GM19023 (cell line): Measurements from ENCODE around the gene TUBB2B.

Source experiments
- ATAC-seq: cut with Tn5 transposase; IDR thresholded peaks from one replicate; pipeline ENCODE4 v1.9.1; 2021; ENCODE audit warnings: mild to moderate bottlenecking, moderate library complexity; ENCODE audit not compliant: unreplicated experiment

TUBB2B gene

DNA sequence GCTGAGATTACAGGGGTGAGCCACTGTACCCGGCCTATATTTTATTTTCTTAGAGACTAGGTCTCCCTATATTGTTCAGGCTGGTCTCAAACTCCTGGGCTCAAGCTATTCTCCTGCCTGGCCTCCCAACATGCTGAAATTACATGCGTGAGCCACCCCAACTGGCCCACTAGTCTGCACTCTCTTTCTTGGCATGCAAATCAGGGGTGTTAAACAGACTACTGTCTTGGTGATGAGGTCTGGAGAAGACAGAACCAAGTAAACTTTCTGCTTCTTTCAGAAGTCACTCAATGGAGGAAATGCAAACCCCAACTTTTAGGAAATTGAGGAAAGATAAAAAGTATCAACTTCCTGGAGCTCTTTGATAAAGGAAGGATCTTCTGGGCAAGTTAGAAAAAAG lies 8.0 kb upstream of the TUBB2B start:
- ATAC-seq: no peak

DNA sequence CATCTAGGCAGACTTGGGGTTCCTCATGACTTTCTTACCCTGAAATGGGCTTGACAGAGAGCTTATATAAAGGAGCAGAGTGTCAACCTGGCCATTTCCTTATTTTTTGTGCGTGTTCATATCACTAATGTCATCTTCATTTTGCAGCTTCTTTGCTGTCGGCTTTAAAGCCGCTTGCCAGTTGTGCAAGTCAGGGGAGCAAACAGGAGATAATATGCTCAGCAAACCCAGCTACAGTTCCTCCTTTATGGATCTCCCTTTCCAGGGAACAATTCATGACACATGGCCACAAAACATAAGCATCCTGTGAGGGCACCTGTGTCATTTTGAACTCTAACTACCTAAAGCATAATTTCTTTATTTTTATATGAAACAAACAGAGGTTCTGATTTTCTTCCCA lies 6.5 kb upstream of the TUBB2B start:
- no peak for ATAC-seq

DNA sequence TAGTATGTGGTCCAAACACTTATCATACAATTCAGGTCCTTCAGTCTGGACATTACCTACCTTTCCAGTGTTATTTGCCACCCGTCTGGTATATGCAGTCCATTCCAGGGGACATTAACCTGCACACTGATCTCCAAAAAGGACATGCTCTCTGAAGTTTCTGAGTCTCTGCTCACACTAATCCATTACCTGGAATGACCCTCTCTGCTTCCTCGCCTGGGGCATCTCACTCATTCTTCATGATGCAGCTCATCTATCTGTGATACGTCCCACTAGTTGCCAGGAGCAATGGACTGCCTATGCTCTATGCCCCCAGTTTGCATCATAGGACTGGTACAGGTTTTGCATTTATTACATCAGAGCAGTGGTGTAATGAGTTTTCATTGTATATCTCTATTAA lies 5.9 kb upstream of the TUBB2B start:
- no peak for ATAC-seq

DNA sequence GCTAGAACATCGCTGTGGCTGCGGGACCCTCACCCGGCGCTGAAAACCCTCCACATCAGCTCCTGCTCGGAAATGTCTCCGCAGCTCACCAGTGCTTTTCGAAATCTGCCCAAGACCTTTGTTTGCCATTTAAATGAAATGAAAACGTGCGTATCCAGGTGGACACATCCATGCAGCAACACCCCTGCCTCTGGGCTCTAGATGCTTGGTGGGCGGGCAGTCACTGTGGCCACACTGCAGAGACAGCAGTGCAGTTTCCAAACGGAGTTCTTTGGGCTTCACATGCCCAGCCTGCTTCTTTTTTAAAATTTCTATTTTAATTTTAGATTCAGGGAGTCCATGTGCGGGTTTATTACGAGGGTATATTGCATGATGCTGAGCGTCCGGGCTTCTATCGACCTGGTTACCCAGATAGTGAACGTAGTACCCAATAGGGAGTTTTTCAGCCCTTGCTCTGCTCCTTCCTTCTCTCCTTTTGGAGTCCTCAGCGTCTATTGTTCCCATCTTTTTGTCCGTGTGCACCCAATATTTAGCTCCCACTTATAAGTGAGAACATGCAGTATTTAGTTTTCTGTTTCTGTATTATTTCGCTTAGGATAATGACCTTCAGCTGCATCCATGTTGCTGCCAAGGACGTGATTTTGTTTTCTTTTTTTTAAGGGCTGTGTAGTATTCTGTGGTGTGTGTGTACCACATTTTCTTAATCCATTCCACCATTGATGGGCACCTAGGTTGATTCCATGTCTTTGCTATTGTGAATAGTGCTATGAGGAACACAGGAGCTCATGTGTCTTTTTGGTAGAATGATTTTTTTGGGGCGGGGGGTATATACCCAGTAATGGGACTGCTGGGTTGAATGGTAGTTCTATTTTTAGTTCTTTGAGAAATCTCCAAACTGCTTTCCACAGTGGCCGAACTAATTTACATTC lies 4.8 kb upstream of the TUBB2B start:
- no peak for ATAC-seq

DNA sequence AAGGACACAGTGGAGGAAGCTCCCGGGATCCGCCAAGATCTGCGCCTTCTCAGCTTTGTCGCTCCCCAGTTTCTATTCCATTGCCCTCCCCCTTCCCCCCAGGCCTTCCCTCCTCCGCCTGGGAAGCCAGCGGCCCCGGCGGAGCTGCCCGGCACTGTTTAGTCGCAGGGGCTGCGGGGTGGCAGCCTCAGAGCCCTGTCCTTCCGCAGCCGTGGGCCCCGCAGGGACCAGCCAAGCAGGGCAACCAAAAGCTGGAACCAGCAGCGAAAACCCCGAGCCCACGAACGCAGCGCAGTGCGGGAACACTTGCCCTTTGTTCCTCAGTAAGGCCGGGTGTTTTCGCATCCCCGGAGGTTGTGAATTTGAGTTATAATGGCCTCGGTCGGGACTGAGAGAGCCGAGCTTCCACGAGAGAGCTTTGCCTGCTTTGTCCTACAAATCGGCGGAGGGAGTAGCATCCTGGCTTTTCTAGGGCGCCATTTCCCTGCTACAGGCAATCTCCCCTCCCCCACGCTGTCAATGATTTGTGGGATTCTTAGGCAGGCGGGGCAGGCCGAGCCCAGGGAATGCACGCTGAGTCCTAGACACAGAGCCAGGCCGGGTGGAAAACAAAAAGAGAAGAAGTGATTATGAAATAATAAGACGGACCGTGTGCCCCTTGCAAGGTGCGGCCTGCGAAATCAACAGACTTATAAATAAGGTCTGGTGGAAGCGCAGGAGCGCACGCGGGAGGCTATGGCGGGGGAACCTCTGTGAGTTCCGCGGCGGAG lies 4.0 kb upstream of the TUBB2B start:
- ATAC-seq: no peak

DNA sequence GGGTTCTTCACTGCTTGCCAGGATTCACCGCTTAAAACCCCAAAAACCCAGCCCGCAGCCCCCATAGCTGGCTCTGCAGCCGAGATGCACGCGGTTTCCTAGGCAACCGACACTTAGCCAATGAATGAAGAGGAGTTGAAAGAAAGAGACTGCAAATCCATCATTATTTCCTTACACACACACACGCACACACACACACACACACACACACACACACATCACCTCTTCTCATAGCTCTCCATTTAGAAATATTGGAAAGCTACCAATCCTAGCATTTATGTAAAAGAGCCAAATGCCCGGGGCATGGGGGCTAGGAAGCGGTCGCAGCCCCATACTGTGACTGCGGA lies 3.4 kb upstream of the TUBB2B start:
- ATAC-seq: no peak

DNA sequence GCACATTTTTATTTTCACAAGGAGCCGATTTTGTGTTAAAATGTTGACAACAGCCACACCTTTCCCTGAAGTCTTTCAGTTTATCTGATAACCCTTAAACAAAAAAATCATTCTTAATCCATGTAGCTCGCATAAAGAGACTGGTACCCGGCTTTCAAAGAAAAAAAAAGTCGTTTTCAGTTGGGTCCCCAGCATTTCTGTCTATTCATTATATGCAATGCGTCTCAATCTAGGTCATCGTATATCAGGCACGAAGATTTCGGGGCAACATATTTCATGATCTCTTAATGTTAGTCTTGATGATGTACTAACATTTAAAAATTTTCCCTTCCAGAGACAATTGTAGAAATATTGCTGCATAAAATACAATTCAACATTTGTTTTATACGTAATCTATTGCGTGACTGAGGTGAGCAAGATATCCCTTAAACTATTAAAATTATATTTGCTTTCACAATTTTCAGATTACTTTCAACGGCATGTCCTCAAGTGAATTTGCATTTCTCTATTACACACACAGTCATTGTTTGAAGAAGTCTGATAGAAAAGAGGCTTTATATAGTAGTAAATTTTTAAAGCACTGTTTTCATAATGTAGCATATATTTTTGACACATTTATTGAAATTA lies 2.9 kb upstream of the TUBB2B start:
- ATAC-seq: no peak

DNA sequence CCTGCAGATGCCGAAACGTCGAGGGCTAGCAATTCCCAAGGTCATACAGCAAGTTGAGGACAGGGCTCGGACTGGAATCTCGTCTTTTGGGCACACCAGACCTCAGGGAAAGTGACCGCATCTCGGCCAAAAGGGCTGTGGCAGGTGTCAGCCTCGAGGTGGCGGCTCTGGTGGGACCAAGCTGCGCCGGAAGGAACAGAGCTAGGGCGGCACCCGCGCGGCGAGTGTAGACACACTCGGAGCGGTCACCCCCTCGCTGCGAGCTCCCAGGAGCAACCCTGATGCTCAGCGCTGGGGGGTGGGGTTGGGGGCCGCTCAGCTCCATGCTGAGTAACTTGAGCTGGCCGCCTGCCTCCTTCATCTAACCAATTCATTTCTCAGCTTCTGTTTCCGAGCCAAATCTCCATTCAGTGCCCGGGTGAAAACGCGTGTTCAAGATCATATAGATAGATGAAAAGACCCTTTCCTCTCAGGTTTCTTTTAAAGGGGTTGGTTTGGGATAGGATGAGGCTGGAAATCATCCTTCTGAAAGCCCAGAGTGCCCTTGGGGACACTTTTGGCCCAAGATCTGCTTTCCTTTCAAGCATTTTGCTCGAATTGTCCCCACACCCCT lies 2.2 kb upstream of the TUBB2B start:
- ATAC-seq: no peak

DNA sequence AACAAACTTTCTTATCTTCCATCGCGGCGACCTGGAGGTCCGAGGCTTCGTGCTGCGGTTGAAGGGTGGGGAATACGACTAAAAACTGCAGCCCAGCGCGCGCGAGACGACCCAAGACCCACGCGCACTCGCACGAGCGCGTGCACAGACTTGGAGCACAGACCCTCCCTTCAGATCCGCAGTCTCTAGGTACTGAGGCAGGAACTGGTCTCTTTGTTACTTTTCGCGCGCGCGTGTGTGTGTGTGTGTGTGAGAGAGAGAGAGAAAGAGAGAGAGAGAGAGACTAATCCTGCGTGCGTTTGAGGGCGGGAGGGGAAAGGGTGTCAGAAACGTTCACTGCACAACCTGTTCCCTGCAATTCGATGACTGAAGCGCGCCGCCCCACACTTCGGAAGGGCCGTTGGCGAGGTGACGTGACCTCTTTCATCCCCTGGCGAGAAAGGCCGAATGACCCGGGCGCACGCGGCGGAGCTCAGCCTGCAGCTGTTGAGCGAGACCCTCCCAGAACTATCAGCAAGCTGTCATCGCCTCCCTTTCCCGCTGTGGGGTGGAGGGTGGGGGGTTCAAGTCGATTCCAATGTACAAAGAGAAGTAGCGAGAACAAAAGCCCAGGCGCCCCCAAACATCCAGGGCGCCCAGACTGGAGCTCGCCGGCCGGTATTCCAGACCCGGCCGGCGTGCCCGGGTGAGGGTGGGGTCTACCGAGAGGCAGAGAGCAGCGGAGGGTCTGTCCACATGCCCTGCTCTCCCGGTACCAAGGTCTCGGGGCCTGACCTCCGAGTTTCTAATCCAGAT lies 1.5 kb upstream of the TUBB2B start:
- no peak for ATAC-seq

DNA sequence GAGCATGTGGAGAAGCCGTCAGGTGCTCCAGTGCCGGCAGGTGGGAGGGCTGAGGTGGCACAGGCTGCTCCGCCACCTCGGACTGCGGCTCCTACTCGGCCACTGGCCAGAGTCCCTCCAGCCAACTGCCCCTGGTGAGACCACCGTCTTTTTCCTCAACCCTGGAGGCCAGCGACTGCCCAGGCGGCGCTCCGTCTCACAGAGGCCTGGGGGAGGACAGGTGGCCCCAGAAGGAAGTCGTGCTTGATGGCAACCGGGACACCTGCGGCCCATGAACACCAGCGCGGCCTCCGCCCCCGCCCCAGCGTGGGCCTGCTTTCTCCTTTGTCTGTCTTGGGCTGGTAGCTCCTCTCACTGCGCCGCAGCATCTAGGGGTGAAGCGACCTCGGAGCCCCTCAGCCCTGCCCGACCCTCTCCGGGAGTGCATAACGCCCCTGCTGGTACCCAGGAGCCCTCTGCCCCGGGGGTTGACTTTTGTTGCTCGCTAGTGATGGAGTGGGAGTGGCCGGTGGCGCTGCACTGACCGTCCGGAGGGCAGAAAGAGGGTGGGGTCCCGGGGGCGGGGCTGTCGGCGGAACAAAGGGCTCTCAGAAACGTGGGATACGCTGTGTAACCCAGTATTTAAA lies 706 bp upstream of the TUBB2B start:
- no peak for ATAC-seq

DNA sequence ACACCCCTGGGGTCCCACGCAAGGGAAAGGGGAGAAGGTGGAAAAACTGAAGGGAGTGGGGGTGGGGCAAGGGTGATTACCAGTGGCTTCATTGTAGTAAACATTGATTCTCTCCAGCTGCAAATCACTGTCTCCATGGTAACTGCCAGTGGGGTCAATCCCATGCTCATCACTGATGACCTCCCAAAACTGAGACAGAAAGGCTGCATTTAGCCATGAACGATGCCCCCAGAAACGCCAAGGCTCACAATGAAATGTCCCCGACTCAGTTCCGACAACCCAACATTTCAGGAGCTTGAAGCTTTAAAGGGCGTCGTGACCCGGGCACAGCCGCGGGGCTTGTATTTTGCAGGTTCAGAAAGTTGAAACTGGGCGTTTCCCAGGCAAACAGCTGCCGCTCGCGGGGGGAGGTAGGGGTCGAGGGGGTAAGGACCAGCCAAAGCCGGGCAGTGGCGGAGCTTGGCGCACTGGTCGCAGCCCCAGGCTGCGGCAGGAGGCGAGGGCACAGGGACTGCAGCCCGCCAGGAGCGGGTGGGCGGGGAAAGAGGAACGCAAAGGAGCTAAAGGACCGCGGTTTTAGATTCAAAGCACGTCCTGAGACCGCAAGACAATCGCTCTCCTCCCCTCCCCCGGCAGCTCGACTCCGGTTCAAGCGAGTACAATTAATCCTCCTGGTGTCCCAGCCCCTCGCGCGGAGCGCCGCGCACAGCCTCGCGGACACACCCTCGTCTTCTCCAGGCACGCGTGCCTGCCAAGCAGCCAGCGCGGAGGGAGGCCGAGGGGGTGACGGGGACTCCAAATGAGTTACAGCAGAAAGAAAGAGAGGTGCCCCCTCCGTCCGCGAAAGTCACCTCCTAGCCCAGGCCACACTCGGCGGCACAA lies 731 bp downstream of the TUBB2B start:
- ATAC-seq: no peak

DNA sequence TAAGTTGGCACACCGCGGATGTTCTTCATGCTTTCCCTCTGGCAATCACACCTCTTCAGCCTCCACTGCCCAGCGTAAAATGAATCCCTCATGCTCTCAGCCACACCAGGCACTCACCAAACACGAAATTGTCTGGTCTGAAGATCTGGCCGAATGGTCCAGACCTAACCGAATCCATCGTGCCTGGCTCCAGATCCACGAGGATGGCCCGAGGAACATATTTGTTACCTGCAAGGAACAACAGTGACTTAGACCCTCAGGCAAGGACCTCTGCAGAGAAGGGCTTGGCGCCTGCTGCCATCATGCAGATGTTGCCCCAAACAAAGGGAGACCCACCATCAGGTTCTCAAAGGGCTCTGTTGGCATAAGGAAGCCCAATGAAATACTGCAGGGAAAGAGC lies 1.4 kb downstream of the TUBB2B start:
- no peak for ATAC-seq

DNA sequence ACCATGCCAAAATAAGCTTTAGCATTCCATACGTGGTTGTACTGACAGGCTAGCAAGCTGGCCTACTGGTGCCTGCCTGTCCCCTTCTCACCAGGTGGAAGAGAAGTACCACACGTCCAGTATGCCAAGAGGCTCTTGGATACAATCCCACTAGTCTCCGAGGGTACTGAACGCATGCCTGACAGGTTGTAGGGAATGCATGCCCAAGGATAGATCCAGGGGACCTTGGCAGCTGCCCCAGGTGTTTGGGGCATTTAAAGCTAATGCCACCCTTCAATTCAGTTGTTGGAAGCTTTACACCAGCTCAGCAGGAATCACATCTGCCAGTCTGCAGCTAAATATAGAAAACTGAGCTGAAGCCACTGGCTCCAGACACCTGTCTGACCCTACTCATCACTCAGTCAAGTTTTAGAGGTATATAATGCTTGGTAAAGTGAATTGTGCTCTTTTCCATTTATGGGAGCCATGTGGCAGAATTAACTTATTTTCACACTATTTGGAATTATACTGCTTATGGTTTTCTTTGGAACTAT lies 4.9 kb downstream of the TUBB2B start:
- no peak for ATAC-seq

DNA sequence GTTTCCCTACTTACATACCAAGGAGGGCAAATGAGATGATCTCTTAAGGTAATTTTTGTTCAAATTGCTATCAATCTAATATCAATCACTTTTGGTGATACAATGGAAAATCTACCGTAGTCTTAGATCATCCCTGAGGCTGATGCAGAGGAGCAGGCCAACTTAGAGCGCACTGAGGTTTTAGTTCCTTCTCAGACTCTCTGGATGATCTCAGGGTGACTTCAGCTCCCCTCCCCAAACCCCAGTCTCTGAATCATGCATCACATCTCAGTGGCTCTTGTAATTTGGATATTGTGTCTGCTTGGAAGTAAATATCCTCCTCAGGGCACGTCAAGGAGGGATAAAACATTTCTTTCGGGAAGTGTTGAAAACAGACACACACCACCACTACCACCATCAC lies 5.9 kb downstream of the TUBB2B start:
- no peak for ATAC-seq

DNA sequence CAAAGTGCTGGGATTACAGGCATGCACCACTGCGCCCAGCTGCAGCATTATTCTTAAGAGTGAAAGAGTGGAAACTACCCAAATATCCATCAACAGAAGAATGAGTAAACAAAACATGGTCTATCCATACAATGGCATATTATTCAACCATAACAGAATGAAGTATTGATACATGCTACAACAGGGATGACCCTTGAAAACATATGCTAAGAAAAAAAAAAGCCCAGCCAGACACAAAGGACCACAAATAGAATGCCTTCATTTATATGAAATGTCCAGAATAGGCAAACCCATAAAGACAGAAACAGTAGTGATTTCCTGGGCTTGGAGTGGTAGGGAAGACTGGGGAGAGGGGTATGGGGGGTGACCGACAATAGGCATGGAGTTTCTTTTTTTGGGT lies 7.1 kb downstream of the TUBB2B start:
- ATAC-seq: no peak

DNA sequence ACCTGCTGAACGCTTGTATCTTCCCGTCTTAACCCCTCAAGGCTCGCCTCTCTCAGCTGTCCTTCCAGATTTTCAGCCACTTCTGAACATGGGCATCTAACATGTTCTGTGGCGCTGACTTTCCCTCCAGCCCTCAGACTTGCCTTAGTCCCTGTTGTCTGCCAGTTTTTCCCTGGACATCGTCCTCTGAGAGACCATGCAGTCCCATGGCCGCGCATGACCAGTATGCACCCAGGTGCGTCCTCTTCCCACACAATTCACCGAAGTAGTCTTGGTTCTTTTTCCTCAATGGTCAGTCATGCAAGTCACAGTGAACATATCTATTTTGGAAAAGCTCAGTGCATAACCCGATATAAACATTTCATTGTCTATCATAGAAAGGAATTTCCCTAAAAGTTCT lies 9.2 kb downstream of the TUBB2B start:
- no peak for ATAC-seq

DNA sequence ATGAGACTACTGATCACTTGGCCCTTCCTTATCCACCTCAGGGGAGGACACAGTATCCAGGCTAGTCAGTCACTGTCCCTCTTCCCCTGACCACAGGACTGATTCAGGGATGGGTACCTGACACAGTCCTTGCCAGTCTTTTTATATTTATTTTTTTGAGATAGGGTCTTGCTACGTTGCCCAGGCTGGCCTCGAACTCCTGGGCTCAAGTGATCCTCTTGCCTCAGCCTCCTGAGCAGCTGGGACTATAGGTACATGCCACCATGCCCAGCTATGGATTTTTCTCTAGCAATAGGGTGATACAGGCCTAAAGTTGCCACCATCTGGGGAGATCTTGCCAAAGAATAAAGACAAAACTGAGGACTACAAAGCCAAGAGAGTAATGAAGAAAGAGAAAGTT lies 10.2 kb downstream of the TUBB2B start:
- ATAC-seq: no peak

DNA sequence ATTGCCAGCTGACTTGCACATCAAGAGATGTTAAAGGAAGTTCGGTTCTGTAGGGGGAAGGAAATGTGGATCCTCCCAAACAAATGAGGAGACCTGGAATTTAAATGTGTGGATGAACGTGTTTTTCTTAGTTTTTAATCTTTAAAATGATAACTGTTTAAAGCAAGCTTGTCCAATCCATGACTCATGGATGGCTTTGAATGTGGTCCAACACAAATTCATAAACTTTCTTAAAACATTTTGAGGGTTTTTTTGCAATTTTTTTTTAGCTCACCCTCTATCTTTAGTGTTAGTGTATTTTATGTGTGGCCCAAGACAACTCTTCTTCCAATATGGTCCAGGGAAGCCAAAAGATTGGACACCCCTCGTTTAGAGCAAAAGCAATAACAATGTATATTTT lies 12.6 kb downstream of the TUBB2B start:
- no peak for ATAC-seq

DNA sequence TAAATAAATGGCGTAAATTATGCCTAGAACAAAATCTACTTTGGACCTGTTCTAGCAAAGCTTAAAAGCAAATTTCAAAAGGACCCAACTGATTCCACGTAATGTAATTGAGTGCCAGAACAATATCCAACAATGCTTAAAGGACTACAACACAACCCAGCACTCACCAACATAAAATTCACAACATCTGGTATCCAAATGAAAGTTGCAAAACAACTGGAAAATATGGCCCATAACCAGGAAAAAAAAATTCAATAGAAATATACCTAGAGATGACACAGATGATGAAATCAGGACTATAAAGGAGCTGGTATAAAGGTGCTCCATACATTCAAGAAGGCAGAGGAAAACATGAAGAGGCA lies 14.1 kb downstream of the TUBB2B start:
- no peak for ATAC-seq
